ENCODE measurements around the gene PITPNC1. TPM values are rescaled to one million over a fixed set of nuclear protein-coding genes. Genes with fewer than 3 reads are reported as not detected.
"Not testable (repeated sequence)": the region's sequence is repeated elsewhere in the genome, so short reads cannot be mapped to it uniquely, and the experiment has no call there.

Gene PITPNC1
- total and polyA plus RNA-seq, 2 of the 13 experiments (the other 11 are each of a cell fraction or from before 2014, with no cell fraction given), result 4.1 to 5.7 TPM

DNA sequence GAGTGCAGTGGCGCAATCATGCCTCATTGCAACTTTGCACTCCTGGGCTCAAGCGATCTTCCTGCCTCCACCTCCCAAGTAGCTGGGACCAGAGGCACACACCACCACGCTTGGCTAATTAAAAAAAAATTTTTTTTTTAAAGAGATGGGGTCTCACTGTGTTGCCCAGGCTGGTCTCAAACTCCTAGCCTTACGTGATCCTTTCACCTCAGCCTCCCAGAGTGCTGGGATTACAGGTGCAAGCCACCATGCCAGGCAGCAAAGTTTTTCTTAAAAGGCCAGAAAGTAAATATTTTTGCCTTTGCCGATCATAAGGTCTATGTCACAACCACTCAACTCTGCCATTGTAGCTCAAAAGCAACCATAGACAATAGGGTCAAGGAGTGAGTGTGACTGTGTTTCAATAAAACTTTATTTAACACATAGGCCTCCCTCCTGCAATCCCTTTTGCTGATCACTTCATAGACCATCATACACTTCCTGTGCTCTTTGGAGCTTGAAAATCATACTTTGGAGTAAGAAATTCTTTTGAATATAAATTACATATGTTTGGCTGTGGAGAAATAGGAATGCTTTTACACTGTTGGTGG is 48.6 kb downstream of the PITPNC1 start (continued):
- TF ChIP-seq, protein P1, sequence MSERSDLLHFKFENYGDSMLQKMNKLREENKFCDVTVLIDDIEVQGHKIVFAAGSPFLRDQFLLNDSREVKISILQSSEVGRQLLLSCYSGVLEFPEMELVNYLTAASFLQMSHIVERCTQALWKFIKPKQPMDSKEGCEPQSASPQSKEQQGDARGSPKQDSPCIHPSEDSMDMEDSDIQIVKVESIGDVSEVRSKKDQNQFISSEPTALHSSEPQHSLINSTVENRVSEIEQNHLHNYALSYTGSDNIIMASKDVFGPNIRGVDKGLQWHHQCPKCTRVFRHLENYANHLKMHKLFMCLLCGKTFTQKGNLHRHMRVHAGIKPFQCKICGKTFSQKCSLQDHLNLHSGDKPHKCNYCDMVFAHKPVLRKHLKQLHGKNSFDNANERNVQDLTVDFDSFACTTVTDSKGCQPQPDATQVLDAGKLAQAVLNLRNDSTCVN (CRISPR knock-in tag; IDR thresholded peaks at IDR 0.05; ENCODE audit: borderline replicate concordance), result no peak

DNA sequence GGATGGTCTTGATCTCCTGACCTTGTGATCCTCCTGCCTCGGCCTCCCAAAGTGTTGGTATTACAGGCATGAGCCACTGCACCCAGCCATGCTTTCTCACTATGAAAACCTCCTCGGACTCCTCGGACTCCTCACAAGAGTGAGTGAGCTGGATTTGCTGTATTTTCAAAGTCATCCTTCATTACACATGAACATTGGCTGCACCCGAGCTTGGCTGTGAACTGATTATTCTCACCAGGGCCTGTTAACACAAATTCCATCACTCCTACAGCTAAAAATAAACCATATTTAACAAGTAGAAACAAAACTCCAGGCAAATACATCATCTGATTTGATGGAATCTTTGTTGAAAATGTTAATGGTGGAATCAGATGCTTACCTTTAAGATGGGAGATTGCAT is 50.3 kb downstream of the PITPNC1 start:
- in situ Hi-C loops (cut with HindIII; ENCODE audit: extremely low pct_ligation_motif_present, low pct_unique_long_range_greater_than_20kb) (no loop called here), intact Hi-C loops (cut with micrococcal nuclease; ENCODE audit: unreplicated experiment) (no loop called here)
- Histone ChIP-seq H3K4me3 (replicated peaks in 1 of 3; ENCODE audit: insufficient read depth in 1 of 3, low read depth in 2 of 3, low read length in 3 of 3) (no peak overlapping the region), H2AFZ (ENCODE audit: low read length) (no peak overlapping the region), H3K4me1 (ENCODE audit: insufficient read depth, low read length) (peaks cover 10% of the 10 kb centered on the region), H3K27me3 (ENCODE audit: control insufficient read depth in 1 of 2, insufficient read depth in 2 of 2, low read length in 2 of 2) (no peaks in the 10 kb centered on the region), H3K9ac (ENCODE audit: insufficient read depth, low read depth, low read length) (no peak overlapping the region), H3K79me2 (ENCODE audit: insufficient read depth, low read length) (no peaks in the 10 kb centered on the region), H3K9me3 (ENCODE audit: low read length) (no peaks in the 10 kb centered on the region), H3K36me3 (replicated peaks in 1 of 2; ENCODE audit: control insufficient read depth in 1 of 2, insufficient read depth in 2 of 2, low read length in 2 of 2) (no peaks in the 10 kb centered on the region), H3K4me2 (ENCODE audit: low read depth, low read length) (no peak overlapping the region), H4K20me1 (ENCODE audit: insufficient read depth, low read length) (no peaks in the 10 kb centered on the region), H3K27ac (ENCODE audit: extremely low read length, insufficient read depth, low read length) (no peak overlapping the region)
- DNase-seq (ENCODE audit: low spot score), result no peak
- 50% methylated on average over 4 of the region's 4 CpGs for WGBS (ENCODE audit: low lambda C conversion rate)
- FAIRE-seq, result no peak
- ChIA-PET POLR2A (no interaction called here), CTCF (ENCODE audit: low intra/inter-chr PET ratio, low total read pairs) (no interaction called here)
- no peak for TF ChIP-seq ZNF350 (CRISPR knock-in tag; IDR thresholded peaks at IDR 0.05; ENCODE audit: borderline replicate concordance, low read depth)
- no peak for TF ChIP-seq ZNF510 (CRISPR knock-in tag; IDR thresholded peaks at IDR 0.05; ENCODE audit: low read depth)
- TF ChIP-seq HNRNPK (IDR thresholded peaks at IDR 0.05; ENCODE audit: low read depth, low read length, poor library complexity, severe bottlenecking), result no peak
- TF ChIP-seq, protein P2, sequence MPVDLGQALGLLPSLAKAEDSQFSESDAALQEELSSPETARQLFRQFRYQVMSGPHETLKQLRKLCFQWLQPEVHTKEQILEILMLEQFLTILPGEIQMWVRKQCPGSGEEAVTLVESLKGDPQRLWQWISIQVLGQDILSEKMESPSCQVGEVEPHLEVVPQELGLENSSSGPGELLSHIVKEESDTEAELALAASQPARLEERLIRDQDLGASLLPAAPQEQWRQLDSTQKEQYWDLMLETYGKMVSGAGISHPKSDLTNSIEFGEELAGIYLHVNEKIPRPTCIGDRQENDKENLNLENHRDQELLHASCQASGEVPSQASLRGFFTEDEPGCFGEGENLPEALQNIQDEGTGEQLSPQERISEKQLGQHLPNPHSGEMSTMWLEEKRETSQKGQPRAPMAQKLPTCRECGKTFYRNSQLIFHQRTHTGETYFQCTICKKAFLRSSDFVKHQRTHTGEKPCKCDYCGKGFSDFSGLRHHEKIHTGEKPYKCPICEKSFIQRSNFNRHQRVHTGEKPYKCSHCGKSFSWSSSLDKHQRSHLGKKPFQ (CRISPR knock-in tag; IDR thresholded peaks at IDR 0.05; ENCODE audit: insufficient replicate concordance), result no peak
- TF ChIP-seq, protein P3, sequence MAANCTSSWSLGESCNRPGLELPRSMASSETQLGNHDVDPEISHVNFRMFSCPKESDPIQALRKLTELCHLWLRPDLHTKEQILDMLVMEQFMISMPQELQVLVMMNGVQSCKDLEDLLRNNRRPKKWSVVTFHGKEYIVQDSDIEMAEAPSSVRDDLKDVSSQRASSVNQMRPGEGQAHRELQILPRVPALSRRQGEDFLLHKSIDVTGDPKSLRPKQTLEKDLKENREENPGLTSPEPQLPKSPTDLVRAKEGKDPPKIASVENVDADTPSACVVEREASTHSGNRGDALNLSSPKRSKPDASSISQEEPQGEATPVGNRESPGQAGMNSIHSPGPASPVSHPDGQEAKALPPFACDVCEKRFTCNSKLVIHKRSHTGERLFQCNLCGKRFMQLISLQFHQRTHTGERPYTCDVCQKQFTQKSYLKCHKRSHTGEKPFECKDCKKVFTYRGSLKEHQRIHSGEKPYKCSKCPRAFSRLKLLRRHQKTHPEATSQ (CRISPR knock-in tag; IDR thresholded peaks at IDR 0.05; ENCODE audit: borderline replicate concordance), result no peak
- TF ChIP-seq, protein P4, sequence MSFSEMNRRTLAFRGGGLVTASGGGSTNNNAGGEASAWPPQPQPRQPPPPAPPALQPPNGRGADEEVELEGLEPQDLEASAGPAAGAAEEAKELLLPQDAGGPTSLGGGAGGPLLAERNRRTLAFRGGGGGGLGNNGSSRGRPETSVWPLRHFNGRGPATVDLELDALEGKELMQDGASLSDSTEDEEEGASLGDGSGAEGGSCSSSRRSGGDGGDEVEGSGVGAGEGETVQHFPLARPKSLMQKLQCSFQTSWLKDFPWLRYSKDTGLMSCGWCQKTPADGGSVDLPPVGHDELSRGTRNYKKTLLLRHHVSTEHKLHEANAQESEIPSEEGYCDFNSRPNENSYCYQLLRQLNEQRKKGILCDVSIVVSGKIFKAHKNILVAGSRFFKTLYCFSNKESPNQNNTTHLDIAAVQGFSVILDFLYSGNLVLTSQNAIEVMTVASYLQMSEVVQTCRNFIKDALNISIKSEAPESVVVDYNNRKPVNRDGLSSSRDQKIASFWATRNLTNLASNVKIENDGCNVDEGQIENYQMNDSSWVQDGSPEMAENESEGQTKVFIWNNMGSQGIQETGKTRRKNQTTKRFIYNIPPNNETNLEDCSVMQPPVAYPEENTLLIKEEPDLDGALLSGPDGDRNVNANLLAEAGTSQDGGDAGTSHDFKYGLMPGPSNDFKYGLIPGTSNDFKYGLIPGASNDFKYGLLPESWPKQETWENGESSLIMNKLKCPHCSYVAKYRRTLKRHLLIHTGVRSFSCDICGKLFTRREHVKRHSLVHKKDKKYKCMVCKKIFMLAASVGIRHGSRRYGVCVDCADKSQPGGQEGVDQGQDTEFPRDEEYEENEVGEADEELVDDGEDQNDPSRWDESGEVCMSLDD (CRISPR knock-in tag; IDR thresholded peaks at IDR 0.05; ENCODE audit: borderline replicate concordance), result no peak
- no peak for TF ChIP-seq SMYD3 (CRISPR knock-in tag; IDR thresholded peaks at IDR 0.05)
- BruUV-seq (replicated peaks), result no TSS peak
- no peak for ATAC-seq

DNA sequence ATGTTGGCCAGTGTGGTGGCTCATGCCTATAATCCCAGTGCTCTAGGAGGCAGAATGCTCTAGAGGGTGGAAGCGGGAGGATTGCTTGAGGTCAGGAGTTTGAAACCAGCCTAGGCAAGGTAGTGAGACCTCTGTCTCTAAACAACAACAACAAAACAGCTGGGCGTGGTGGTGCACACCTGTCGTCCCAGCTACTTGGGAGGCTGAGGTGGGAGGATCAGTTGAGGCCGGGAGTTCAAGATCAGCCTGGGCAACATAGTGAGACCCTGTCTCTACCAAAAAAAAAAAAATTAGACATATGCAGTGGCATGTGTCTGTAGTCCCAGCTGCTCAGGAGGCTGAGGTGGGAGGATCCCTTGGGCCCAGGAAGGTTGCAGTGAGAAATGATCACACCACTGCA is 53.4 kb downstream of the PITPNC1 start:
- not testable (repeated sequence) for ATAC-seq; H3K9ac ChIP-seq (ENCODE audit: insufficient read depth, low read depth, low read length); FAIRE-seq

More for the DNA sequence above, 53.4 kb downstream of the PITPNC1 start:
- 59% methylated on average over 4 of the region's 4 CpGs for WGBS (ENCODE audit: low lambda C conversion rate)
- H3K27ac ChIP-seq (ENCODE audit: extremely low read length, insufficient read depth, low read length); H3K9me3 ChIP-seq (ENCODE audit: low read length); in situ Hi-C loops (cut with HindIII; ENCODE audit: extremely low pct_ligation_motif_present, low pct_unique_long_range_greater_than_20kb); H3K27me3 ChIP-seq (ENCODE audit: control insufficient read depth in 1 of 2, insufficient read depth in 2 of 2, low read length in 2 of 2); DNase-seq (ENCODE audit: low spot score); BruUV-seq (replicated peaks); H3K79me2 ChIP-seq (ENCODE audit: insufficient read depth, low read length); H2AFZ ChIP-seq (ENCODE audit: low read length); H4K20me1 ChIP-seq (ENCODE audit: insufficient read depth, low read length); intact Hi-C loops (cut with micrococcal nuclease; ENCODE audit: unreplicated experiment); H3K36me3 ChIP-seq (replicated peaks in 1 of 2; ENCODE audit: control insufficient read depth in 1 of 2, insufficient read depth in 2 of 2, low read length in 2 of 2); H3K4me3 ChIP-seq (replicated peaks in 1 of 3; ENCODE audit: insufficient read depth in 1 of 3, low read depth in 2 of 3, low read length in 3 of 3); POLR2A ChIA-PET; CTCF ChIA-PET (ENCODE audit: low intra/inter-chr PET ratio, low total read pairs); H3K4me1 ChIP-seq (ENCODE audit: insufficient read depth, low read length); H3K4me2 ChIP-seq (ENCODE audit: low read depth, low read length): not testable (repeated sequence)
